Natural killer cell (primary cell): Measurements from ENCODE around the gene EXOC4. TPM values are rescaled to one million over a fixed set of nuclear protein-coding genes. Genes with fewer than 3 reads are reported as not detected.

ENCODE experiments used
- ATAC-seq, 3 donors: fragments of 150-1000 bp in 2 of 3; fragments of 200-7000 bp in 1 of 3; cut with Tn5 transposase; 1 replicate in 1 of 3; 2 replicates in 2 of 3; pipeline ENCODE4 v1.10.0; 2021; ENCODE audit warnings: mild to moderate bottlenecking in 2 of 3, moderate library complexity in 2 of 3
- DNase-seq, 2 donors: peaks; one replicate each; pipeline versions ENCODE4 v3.0.0 to v3.0.0-alpha.2; 2013 to 2021; ENCODE audit warnings: mixed read lengths in 1 of 2
- H3K27ac ChIP-seq: one replicate; pipeline ENCODE4 v1.5.1; 2013; ENCODE audit warnings: mild to moderate bottlenecking, low read length
- H3K27me3 ChIP-seq: one replicate; pipeline ENCODE4 v1.6.1; 2013; ENCODE audit warnings: low read length; ENCODE audit not compliant: control insufficient read depth, insufficient read depth
- H3K36me3 ChIP-seq: one replicate; pipeline ENCODE4 v1.6.1; 2013; ENCODE audit warnings: low read length; ENCODE audit not compliant: control insufficient read depth, insufficient read depth
- H3K4me1 ChIP-seq: one replicate; pipeline ENCODE4 v1.6.1; 2013; ENCODE audit warnings: low read length; ENCODE audit not compliant: control insufficient read depth, insufficient read depth
- H3K4me3 ChIP-seq: one replicate; pipeline ENCODE4 v1.5.1; 2013; ENCODE audit warnings: low read length
- H3K9me3 ChIP-seq: one replicate; pipeline ENCODE4 v1.6.1; 2013; ENCODE audit warnings: low read length; ENCODE audit not compliant: control insufficient read depth, insufficient read depth
- H3K27ac Mint-ChIP-seq, 2 donors: one replicate each; pipeline ENCODE4 v1.8.0; 2022; ENCODE audit warnings: mild to moderate bottlenecking in 2 of 2, mixed read lengths in 2 of 2, moderate library complexity in 1 of 2
- H3K27me3 Mint-ChIP-seq, 2 donors: one replicate each; pipeline ENCODE4 v1.8.0; 2022; ENCODE audit warnings: low read depth in 2 of 2, mixed read lengths in 2 of 2
- H3K36me3 Mint-ChIP-seq: one replicate; pipeline ENCODE4 v1.8.0; 2022; ENCODE audit warnings: mixed read lengths
- H3K4me1 Mint-ChIP-seq, 2 donors: one replicate each; pipeline ENCODE4 v1.8.0; 2022; ENCODE audit warnings: mixed read lengths in 2 of 2
- H3K4me3 Mint-ChIP-seq: one replicate; pipeline ENCODE4 v1.8.0; 2022; ENCODE audit warnings: mild to moderate bottlenecking, moderate library complexity, mixed read lengths
- H3K9me3 Mint-ChIP-seq, 2 donors: one replicate each; pipeline ENCODE4 v1.8.0; 2022; ENCODE audit warnings: mixed read lengths in 2 of 2
- WGBS: methylation state at CpG from one replicate; pipeline ENCODE4 v1.1.7; 2013; ENCODE audit warnings: missing lambda C conversion rate; ENCODE audit not compliant: insufficient coverage; 5-methylcytosine and 5-hydroxymethylcytosine counted together
- intact Hi-C: fragments of 100-400 bp; cut with micrococcal nuclease; formaldehyde crosslinking; loops from one replicate; pipeline ENCODE4 v1.14.2; 2022
- total RNA-seq, 4 donors: library from RNA; stranded (reverse); fragments of 120-200 nt in 1 of 4; gene quantifications; one replicate each; pipeline versions ENCODE4 v1.2.3 to v1.2.4, GENCODE V29; 2013 to 2022
- TF ChIP-seq, protein P1 (sequence below): fragments of 200-600 bp; IDR thresholded peaks from one replicate; pipeline ENCODE4 v1.8.0; 2022; ENCODE audit warnings: antibody characterized with exemption

EXOC4 gene
- total RNA-seq, 3 donors from 2014 or later (not counting 1 experiment from before 2014, with no cell fraction given), result 105 to 148 (median 123) TPM

- no peak overlapping the region for H3K27ac ChIP-seq
- ATAC-seq (no peak), DNase-seq (no peak)
- Mint-ChIP-seq H3K4me3 (no peak overlapping the region), H3K9me3 (peaks cover 0 to 2% of the 10 kb centered on the region in 2 donors), H3K36me3 (no peaks in the 10 kb centered on the region), H3K27ac (peak overlapping the region in 1 of 2 donors; percentile 21), H3K27me3 (no peaks in the 10 kb centered on the region), H3K4me1 (peaks cover 38 to 47% of the 10 kb centered on the region in 2 donors)
- H3K36me3 ChIP-seq, result no peaks in the 10 kb centered on the region
- H3K4me3 ChIP-seq, result no peak overlapping the region
- H3K27me3 ChIP-seq, result no peaks in the 10 kb centered on the region
- intact Hi-C loops, result loop anchor here (10.0 kb wide), 1 partner anchor 235 kb away; the partner anchor contains the start of gene EXOC4
- H3K9me3 ChIP-seq, result no peaks in the 10 kb centered on the region
- WGBS, result 89% methylated on average over 2 of the region's 3 CpGs
- TF ChIP-seq, protein P1, sequence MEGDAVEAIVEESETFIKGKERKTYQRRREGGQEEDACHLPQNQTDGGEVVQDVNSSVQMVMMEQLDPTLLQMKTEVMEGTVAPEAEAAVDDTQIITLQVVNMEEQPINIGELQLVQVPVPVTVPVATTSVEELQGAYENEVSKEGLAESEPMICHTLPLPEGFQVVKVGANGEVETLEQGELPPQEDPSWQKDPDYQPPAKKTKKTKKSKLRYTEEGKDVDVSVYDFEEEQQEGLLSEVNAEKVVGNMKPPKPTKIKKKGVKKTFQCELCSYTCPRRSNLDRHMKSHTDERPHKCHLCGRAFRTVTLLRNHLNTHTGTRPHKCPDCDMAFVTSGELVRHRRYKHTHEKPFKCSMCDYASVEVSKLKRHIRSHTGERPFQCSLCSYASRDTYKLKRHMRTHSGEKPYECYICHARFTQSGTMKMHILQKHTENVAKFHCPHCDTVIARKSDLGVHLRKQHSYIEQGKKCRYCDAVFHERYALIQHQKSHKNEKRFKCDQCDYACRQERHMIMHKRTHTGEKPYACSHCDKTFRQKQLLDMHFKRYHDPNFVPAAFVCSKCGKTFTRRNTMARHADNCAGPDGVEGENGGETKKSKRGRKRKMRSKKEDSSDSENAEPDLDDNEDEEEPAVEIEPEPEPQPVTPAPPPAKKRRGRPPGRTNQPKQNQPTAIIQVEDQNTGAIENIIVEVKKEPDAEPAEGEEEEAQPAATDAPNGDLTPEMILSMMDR, result no peak
- H3K4me1 ChIP-seq, result peaks cover 5% of the 10 kb centered on the region
Observed at GRCh38 chr7:133489906-133490305, 237.0 kb downstream of the EXOC4 start.

DNA sequence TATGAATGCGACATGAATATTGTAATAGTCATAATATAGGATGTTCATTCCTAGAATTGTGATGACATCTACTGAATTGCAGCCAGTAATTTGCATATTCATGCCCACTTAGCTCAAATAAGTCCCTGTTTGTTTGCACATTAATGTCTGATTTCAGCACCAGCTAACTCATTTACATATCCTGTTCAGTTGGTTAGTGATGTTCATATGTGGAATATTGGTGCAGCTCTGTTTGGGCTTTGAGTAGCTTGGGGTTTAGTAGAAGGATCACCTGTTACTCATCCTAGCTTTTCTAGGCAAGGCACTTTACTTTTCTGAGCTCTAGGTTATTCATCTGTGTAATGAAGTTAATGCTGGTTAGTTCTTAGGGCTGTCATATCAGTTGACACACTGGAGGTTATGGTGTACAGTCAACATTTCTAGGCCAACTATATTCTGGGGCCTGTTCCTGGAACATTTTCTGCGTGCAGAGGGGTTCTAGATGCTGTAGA lies 238.4 kb downstream of the EXOC4 start:
- no peaks in the 10 kb centered on the region for H3K27me3 Mint-ChIP-seq
- no peaks in the 10 kb centered on the region for H3K9me3 ChIP-seq
- H3K4me1 Mint-ChIP-seq, result peaks cover 26 to 37% of the 10 kb centered on the region in 2 donors
- no peaks in the 10 kb centered on the region for H3K27me3 ChIP-seq
- H3K9me3 Mint-ChIP-seq, result peaks cover 0 to 2% of the 10 kb centered on the region in 2 donors
- no peak for DNase-seq
- peak overlapping the region; percentile 7 to 51 for H3K27ac Mint-ChIP-seq
- no peaks in the 10 kb centered on the region for H3K4me1 ChIP-seq
- WGBS, result 44% methylated on average over 1 of the region's 2 CpGs
- no peaks in the 10 kb centered on the region for H3K36me3 ChIP-seq
- H3K4me3 Mint-ChIP-seq, result no peak overlapping the region
- TF ChIP-seq, protein P1, result no peak
- H3K27ac ChIP-seq, result no peak overlapping the region
- H3K4me3 ChIP-seq, result no peak overlapping the region
- no peak for ATAC-seq
- H3K36me3 Mint-ChIP-seq, result no peaks in the 10 kb centered on the region
- intact Hi-C loops, result no loop called here

GRCh38 chr7:133491846-133492652 lies 239.2 kb downstream of the EXOC4 start:
- Histone ChIP-seq H3K4me3 (no peak overlapping the region), H3K27ac (no peak overlapping the region), H3K9me3 (no peaks in the 10 kb centered on the region), H3K27me3 (no peaks in the 10 kb centered on the region), H3K36me3 (no peaks in the 10 kb centered on the region), H3K4me1 (no peaks in the 10 kb centered on the region)
- TF ChIP-seq, protein P1, result no peak
- WGBS, result 99% methylated on average over 5 of the region's 6 CpGs
- Mint-ChIP-seq H3K27ac (peak overlapping the region; percentile 7 to 51), H3K36me3 (no peaks in the 10 kb centered on the region), H3K4me3 (no peak overlapping the region), H3K9me3 (peaks cover 0 to 2% of the 10 kb centered on the region in 2 donors), H3K4me1 (peaks cover 26 to 42% of the 10 kb centered on the region in 2 donors), H3K27me3 (no peaks in the 10 kb centered on the region)
- ATAC-seq (no peak), DNase-seq (no peak)
- intact Hi-C loops, result no loop called here
